Prostate gland (tissue), 2 donors: Measurements from ENCODE around the gene KDM6A. TPM values are rescaled to one million over a fixed set of nuclear protein-coding genes. Genes with fewer than 3 reads are reported as not detected.

ENCODE experiments used
- DNase-seq: peaks from one replicate; pipeline ENCODE4 v3.0.0-alpha.2; 2019; ENCODE audit warnings: low spot score
- H3K27ac ChIP-seq, 2 donors: fragments of 200-600 bp; sonication (generic); 2 replicates each; pipeline ENCODE4 v1.5.1; 2017 to 2019
- H3K27me3 ChIP-seq: fragments of 200-600 bp; sonication (generic); replicated peaks from 2 replicates; pipeline ENCODE4 v1.5.1; 2019; ENCODE audit not compliant: insufficient read depth
- H3K36me3 ChIP-seq, 2 donors: fragments of 200-600 bp; sonication (generic); 1 replicate in 1 of 2; 2 replicates in 1 of 2; pipeline versions ENCODE4 v1.5.1 to v1.8.1; 2017 to 2019
- H3K4me1 ChIP-seq: fragments of 200-600 bp; sonication (generic); replicated peaks from 2 replicates; pipeline ENCODE4 v1.5.1; 2019
- H3K4me3 ChIP-seq, 2 donors: fragments of 200-600 bp; sonication (generic); 2 replicates each; pipeline ENCODE4 v1.5.1; 2017 to 2019
- H3K9me3 ChIP-seq: fragments of 200-600 bp; sonication (generic); 2 replicates; pipeline ENCODE4 v1.5.1; 2017
- POLR2A ChIP-seq: fragments of 450-650 bp; IDR thresholded peaks from one replicate; pipeline ENCODE4 v1.6.1; 2016; ENCODE audit warnings: antibody characterized with exemption, mild to moderate bottlenecking
- POLR2AphosphoS5 ChIP-seq: sonication (generic); formaldehyde crosslinking; IDR thresholded peaks from one replicate; pipeline ENCODE4 v1.6.1; 2017; ENCODE audit warnings: antibody characterized with exemption
- WGBS: methylation state at CpG from one replicate; pipeline ENCODE4 v1.1.5; 2018; 5-methylcytosine and 5-hydroxymethylcytosine counted together
- intact Hi-C: fragments of 100-400 bp; cut with DNase I; formaldehyde crosslinking; loops from one replicate; pipeline ENCODE4 v1.14.2; 2022
- total RNA-seq, 2 donors: library from RNA; depleted of rRNA; stranded (reverse); fragments of >200 nt; gene quantifications; one replicate each; pipeline ENCODE4 v1.1.0, GENCODE V29; 2016
- TF ChIP-seq, protein P1 (sequence below), 4 experiments: fragments of 200-600 bp in 2 of 4; fragments of 450-650 bp in 2 of 4; sonication (generic) in 2 of 4; IDR thresholded peaks; 1 replicate in 3 of 4; 2 replicates in 1 of 4; pipeline ENCODE4 v1.5.1; 2016 to 2019; ENCODE audit warnings: antibody characterized with exemption in 4 of 4, mild to moderate bottlenecking in 2 of 4, moderate library complexity in 2 of 4

The KDM6A gene
- total RNA-seq, 2 donors from 2014 or later = 30.1 to 45.1 TPM

DNA sequence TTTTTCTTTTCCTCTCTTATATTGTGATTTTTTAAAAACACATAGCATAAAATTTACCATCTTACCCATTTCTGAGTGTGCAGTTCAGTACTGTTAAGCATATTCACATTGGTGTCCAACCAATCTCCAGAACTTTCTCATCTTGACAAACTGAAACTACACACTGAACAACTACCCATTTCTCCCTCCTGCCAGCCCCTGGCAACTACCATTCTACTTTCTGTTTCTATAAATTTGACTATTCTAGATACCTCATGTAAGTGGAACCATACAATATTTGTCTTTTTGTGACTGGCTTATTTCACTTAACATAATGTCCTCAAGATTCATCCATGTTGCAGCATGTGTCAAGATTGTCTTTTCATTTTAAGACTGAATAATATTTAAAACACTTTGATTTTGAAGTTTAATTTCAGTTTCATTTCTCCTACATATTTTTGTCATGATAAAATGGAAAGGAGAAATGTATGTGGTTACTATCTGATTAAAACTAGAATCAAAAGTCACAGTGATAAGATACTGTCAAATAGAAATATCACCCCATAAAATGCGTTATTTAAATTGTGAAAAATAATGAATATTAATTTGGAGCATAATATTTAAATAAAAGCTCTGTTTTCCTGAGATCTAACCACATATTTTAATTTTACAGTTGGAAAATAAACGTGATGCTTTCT is 204.9 kb downstream of the KDM6A start:
- WGBS = 79% methylated on average over 2 of the region's 2 CpGs
- intact Hi-C loops = no loop called here
- H3K36me3 ChIP-seq = no peaks in the 10 kb centered on the region
- no peaks in the 10 kb centered on the region for H3K27me3 ChIP-seq
- no peaks in the 10 kb centered on the region for H3K4me1 ChIP-seq
- H3K9me3 ChIP-seq = no peaks in the 10 kb centered on the region
- no peak overlapping the region for H3K4me3 ChIP-seq
- no peak for DNase-seq
- H3K27ac ChIP-seq = no peak overlapping the region
- no peak for TF ChIP-seq POLR2A
- TF ChIP-seq, protein P1, sequence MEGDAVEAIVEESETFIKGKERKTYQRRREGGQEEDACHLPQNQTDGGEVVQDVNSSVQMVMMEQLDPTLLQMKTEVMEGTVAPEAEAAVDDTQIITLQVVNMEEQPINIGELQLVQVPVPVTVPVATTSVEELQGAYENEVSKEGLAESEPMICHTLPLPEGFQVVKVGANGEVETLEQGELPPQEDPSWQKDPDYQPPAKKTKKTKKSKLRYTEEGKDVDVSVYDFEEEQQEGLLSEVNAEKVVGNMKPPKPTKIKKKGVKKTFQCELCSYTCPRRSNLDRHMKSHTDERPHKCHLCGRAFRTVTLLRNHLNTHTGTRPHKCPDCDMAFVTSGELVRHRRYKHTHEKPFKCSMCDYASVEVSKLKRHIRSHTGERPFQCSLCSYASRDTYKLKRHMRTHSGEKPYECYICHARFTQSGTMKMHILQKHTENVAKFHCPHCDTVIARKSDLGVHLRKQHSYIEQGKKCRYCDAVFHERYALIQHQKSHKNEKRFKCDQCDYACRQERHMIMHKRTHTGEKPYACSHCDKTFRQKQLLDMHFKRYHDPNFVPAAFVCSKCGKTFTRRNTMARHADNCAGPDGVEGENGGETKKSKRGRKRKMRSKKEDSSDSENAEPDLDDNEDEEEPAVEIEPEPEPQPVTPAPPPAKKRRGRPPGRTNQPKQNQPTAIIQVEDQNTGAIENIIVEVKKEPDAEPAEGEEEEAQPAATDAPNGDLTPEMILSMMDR (IDR thresholded peaks at IDR 0.05) = no peak
- TF ChIP-seq POLR2AphosphoS5 = no peak

DNA sequence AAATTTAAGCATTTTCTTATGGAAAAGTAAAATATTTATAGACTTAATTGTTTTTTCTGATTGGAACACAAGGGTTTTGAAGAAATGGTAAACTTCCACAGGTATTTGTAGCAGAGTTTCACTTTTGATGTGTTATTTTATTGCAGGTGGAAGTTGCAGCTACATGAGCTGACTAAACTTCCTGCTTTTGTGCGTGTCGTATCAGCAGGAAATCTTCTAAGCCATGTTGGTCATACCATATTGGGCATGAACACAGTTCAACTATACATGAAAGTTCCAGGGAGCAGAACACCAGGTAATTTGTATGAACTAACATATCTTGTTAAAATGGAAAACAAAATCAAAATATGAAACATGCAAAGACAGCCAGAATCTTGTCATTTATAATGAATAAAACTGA is 210.3 kb downstream of the KDM6A start:
- Histone ChIP-seq H3K4me3 (no peak overlapping the region), H3K27me3 (no peaks in the 10 kb centered on the region), H3K4me1 (no peaks in the 10 kb centered on the region), H3K27ac (no peak overlapping the region), H3K36me3 (no peaks in the 10 kb centered on the region), H3K9me3 (no peaks in the 10 kb centered on the region)
- no peak for DNase-seq
- intact Hi-C loops = no loop called here
- TF ChIP-seq POLR2A = no peak
- TF ChIP-seq, protein P1 (IDR thresholded peaks at IDR 0.05) = no peak
- TF ChIP-seq POLR2AphosphoS5 = no peak
- WGBS = 90% methylated on average over 2 of the region's 2 CpGs

DNA sequence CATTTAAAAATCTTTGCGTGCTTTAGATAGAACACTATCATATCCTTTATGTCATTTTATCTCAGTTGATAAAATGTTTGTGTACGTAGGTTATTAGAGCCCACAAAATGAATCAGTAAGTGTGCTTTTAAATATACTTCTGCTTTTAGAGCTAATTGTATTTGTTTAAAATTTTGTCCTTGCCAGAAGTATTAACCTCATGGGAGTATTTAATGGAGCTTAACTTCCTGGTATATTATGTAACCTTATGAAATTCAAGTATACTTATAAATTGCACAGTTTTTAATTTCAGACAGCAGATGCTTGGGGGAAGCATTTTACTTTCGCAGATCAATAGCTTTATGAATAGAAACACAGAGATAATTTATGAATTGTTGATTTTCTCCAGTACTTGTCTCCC is 237.5 kb downstream of the KDM6A start:
- H3K27ac ChIP-seq = no peak overlapping the region
- no peaks in the 10 kb centered on the region for H3K36me3 ChIP-seq
- H3K4me1 ChIP-seq = no peaks in the 10 kb centered on the region
- H3K27me3 ChIP-seq = no peaks in the 10 kb centered on the region
- no peak overlapping the region for H3K4me3 ChIP-seq
- no peaks in the 10 kb centered on the region for H3K9me3 ChIP-seq
- DNase-seq = no peak
- TF ChIP-seq, protein P1 (IDR thresholded peaks at IDR 0.05) = no peak
- no peak for TF ChIP-seq POLR2AphosphoS5
- no peak for TF ChIP-seq POLR2A
- intact Hi-C loops = no loop called here
- 74% methylated on average over 3 of the region's 3 CpGs for WGBS

DNA sequence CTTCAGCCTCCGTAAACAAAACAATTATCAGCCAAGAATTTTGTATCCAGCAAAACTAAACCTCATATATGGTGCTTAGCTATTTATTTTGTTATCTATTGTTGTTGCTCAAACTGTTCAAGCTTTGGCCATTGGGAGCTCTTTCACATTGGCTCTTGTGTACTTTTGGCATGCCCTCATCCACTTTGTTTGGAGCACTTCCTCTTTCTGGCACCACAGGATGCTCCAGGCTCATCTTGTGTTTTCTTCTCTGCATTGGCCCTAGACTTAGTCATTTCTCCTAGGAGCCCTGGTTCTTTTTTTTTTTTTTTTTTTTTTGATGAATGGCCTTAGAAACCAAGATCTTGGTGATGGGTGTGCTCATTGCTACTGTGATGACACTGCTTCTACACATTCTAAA is 253.2 kb downstream of the KDM6A start:
- Histone ChIP-seq H3K4me3 (no peak overlapping the region), H3K4me1 (no peaks in the 10 kb centered on the region), H3K36me3 (no peaks in the 10 kb centered on the region), H3K27ac (no peak overlapping the region), H3K27me3 (no peaks in the 10 kb centered on the region), H3K9me3 (no peaks in the 10 kb centered on the region)
- TF ChIP-seq POLR2A (no peak), POLR2AphosphoS5 (no peak)
- TF ChIP-seq, protein P1 (IDR thresholded peaks at IDR 0.05) = no peak
- intact Hi-C loops = no loop called here
- 100% methylated on average over 1 of the region's 1 CpG for WGBS
- no peak for DNase-seq

DNA sequence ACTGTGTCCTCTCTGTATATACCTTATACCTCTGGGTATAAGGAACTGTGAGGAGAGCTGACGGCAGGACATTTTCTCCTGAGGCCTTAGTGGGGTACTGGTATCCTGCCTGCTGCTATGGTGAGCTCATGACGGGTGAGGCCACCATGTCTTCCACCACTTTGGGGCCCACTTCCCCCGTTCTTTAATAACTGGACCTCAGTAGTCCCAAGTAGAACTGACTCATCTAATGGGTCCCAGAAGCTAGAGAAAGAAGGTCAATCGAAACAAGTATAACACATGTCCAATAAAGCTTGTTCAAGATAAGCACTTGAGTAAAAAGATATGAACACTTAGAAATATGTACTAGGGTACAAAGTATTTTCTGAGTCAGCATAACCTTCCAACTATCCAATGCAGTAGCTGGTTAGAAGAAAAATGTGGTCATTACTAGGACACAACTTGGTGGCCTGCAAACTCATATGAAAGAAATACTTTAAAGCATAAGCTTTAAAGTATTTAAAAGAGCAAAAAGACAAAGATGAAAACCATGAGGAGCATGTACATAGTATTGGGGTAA is 256.0 kb downstream of the KDM6A start:
- Histone ChIP-seq H3K27ac (no peak overlapping the region), H3K4me3 (no peak overlapping the region), H3K4me1 (no peaks in the 10 kb centered on the region), H3K9me3 (no peaks in the 10 kb centered on the region), H3K36me3 (no peaks in the 10 kb centered on the region), H3K27me3 (no peaks in the 10 kb centered on the region)
- no peak for DNase-seq
- WGBS = 89% methylated on average over 4 of the region's 4 CpGs
- intact Hi-C loops = no loop called here
- TF ChIP-seq, protein P1 (IDR thresholded peaks at IDR 0.05) = no peak
- TF ChIP-seq POLR2AphosphoS5 = no peak
- no peak for TF ChIP-seq POLR2A
